B cell (primary cell): ENCODE measurements around the gene QPCT. TPM values are rescaled to one million over a fixed set of nuclear protein-coding genes. Genes with fewer than 3 reads are reported as not detected.

ENCODE experiments used
- ATAC-seq: fragments of 200-7000 bp; cut with Tn5 transposase; one replicate; pipeline ENCODE4 v1.10.0; 2021; ENCODE audit warnings: low read depth, mild to moderate bottlenecking, moderate number of reproducible peaks, moderate library complexity
- CTCF ChIA-PET: fragments of 350-600 bp; sonication (Branson Sonifier 250); formaldehyde crosslinking; loops from one replicate; lab custom pipeline; 2021; ENCODE audit warnings: antibody characterized with exemption, inconsistent platforms; lab: Charles Lee
- POLR2A ChIA-PET: fragments of 350-600 bp; sonication (Branson Sonifier 250); formaldehyde crosslinking; loops from one replicate; lab custom pipeline; 2021; ENCODE audit warnings: antibody characterized with exemption; lab: Charles Lee
- DNase-seq: peaks from one replicate; pipeline ENCODE4 v3.0.0; 2013
- H2AFZ ChIP-seq: 2 replicates; pipeline ENCODE4 v1.6.1; 2012; ENCODE audit warnings: mild to moderate bottlenecking, low read depth, low read length; ENCODE audit not compliant: insufficient read depth, poor library complexity, severe bottlenecking
- H3K27ac ChIP-seq, 2 donors: 1 replicate in 1 of 2; 2 replicates in 1 of 2; pipeline ENCODE4 v1.5.1; 2012 to 2013; ENCODE audit warnings: low read length in 2 of 2, mild to moderate bottlenecking in 2 of 2, moderate library complexity in 1 of 2
- H3K27me3 ChIP-seq, 4 experiments: fragments of 200-600 bp in 1 of 4; sonication (generic) in 1 of 4; replicated peaks in 1 of 4; 1 replicate in 2 of 4; 2 replicates in 2 of 4; pipeline versions ENCODE4 v1.6.1 to v1.7.0; 2013 to 2016; ENCODE audit warnings: low read length in 3 of 4, mild to moderate bottlenecking in 2 of 4, mixed read lengths in 1 of 4, moderate library complexity in 1 of 4; ENCODE audit not compliant: insufficient read depth in 4 of 4, control insufficient read depth in 3 of 4; ENCODE audit errors: control extremely low read depth in 1 of 4
- H3K36me3 ChIP-seq, 2 experiments: replicated peaks in 1 of 2; 1 replicate in 1 of 2; 2 replicates in 1 of 2; pipeline versions ENCODE4 v1.6.1 to v1.7.1; 2013; ENCODE audit warnings: low read length in 1 of 2; ENCODE audit not compliant: insufficient read depth in 2 of 2, control insufficient read depth in 1 of 2; ENCODE audit errors: control extremely low read depth in 1 of 2, extremely low read depth in 1 of 2
- H3K4me1 ChIP-seq, 2 donors: fragments of 200-600 bp in 1 of 2; sonication (generic) in 1 of 2; 1 replicate in 1 of 2; 2 replicates in 1 of 2; pipeline versions ENCODE4 v1.5.1 to v1.6.1; 2013 to 2017; ENCODE audit warnings: low read length in 2 of 2; ENCODE audit not compliant: control insufficient read depth in 2 of 2, insufficient read depth in 2 of 2
- H3K4me2 ChIP-seq: replicated peaks from 2 replicates; pipeline ENCODE3; 2012; ENCODE audit warnings: mild to moderate bottlenecking, low read depth, low read length; ENCODE audit not compliant: poor library complexity, severe bottlenecking
- H3K4me3 ChIP-seq, 5 experiments: fragments of 200-600 bp in 1 of 5; sonication (generic) in 1 of 5; 1 replicate in 3 of 5; 2 replicates in 2 of 5; pipeline versions ENCODE4 v1.5.1 to v1.7.0; 2011 to 2016; ENCODE audit warnings: low read length in 4 of 5, mild to moderate bottlenecking in 4 of 5, low read depth in 2 of 5, control low read depth in 1 of 5, moderate library complexity in 1 of 5; ENCODE audit not compliant: insufficient read depth in 1 of 5; ENCODE audit errors: control extremely low read depth in 1 of 5, extremely low read depth in 1 of 5
- H3K79me2 ChIP-seq: fragments of 200-600 bp; sonication (generic); one replicate; pipeline ENCODE4 v1.6.0; 2016; ENCODE audit warnings: low read length; ENCODE audit not compliant: control insufficient read depth, insufficient read depth
- H3K9ac ChIP-seq: fragments of 200-600 bp; sonication (generic); 2 replicates; pipeline ENCODE4 v1.6.1; 2017; ENCODE audit warnings: mild to moderate bottlenecking, low read length, moderate library complexity
- H3K9me3 ChIP-seq, 3 donors: one replicate each; pipeline versions ENCODE4 v1.6.1 to v1.7.1; 2013; ENCODE audit warnings: low read length in 2 of 3; ENCODE audit not compliant: control insufficient read depth in 2 of 3, insufficient read depth in 1 of 3; ENCODE audit errors: control extremely low read depth in 1 of 3
- H4K20me1 ChIP-seq: 2 replicates; pipeline ENCODE4 v1.6.0; 2012; ENCODE audit warnings: mild to moderate bottlenecking, low read length; ENCODE audit not compliant: insufficient read depth, control insufficient read depth, poor library complexity, severe bottlenecking
- H3K27ac Mint-ChIP-seq: one replicate; pipeline ENCODE4 v1.8.0; 2021; ENCODE audit warnings: mixed read lengths
- H3K27me3 Mint-ChIP-seq: one replicate; pipeline ENCODE4 v1.8.0; 2021; ENCODE audit warnings: mixed read lengths
- H3K4me1 Mint-ChIP-seq: one replicate; pipeline ENCODE4 v1.8.0; 2021; ENCODE audit warnings: mixed read lengths
- H3K4me3 Mint-ChIP-seq: one replicate; pipeline ENCODE4 v1.8.0; 2021; ENCODE audit warnings: mixed read lengths
- H3K9me3 Mint-ChIP-seq: one replicate; pipeline ENCODE4 v1.8.0; 2022; ENCODE audit warnings: mixed read lengths; ENCODE audit not compliant: insufficient read depth
- CTCF ChIP-seq: fragments of 200-600 bp; IDR thresholded peaks from one replicate; pipeline ENCODE4 v1.8.0; 2022; ENCODE audit warnings: antibody characterized with exemption, mild to moderate bottlenecking
- EZH2 ChIP-seq: IDR thresholded peaks from 2 replicates; pipeline ENCODE4 v1.6.1; 2012; ENCODE audit warnings: borderline replicate concordance, low read depth, mild to moderate bottlenecking, moderate library complexity, low read length; ENCODE audit not compliant: insufficient read depth, poor library complexity, severe bottlenecking
- WGBS: methylation state at CpG from one replicate; pipeline ENCODE4 v1.1.5; 2013; ENCODE audit warnings: missing lambda C conversion rate; ENCODE audit not compliant: insufficient coverage; 5-methylcytosine and 5-hydroxymethylcytosine counted together
- intact Hi-C: fragments of 100-400 bp; cut with micrococcal nuclease; formaldehyde crosslinking; loops from one replicate; pipeline ENCODE4 v1.10.0; 2022
- polyA plus RNA-seq: library from polyadenylated mRNA; depleted of rRNA; stranded (reverse); fragments of >200 nt; gene quantifications from 2 replicates; pipeline ENCODE4 v1.2.3, GENCODE V29; 2012
- total RNA-seq, 2 donors: library from RNA; stranded (reverse); fragments of 120-200 nt in 1 of 2; gene quantifications; 1 replicate in 1 of 2; 2 replicates in 1 of 2; pipeline versions ENCODE4 v1.2.3 to v1.2.4, GENCODE V29; 2013 to 2022

The QPCT gene
- total and polyA plus RNA-seq, 2 donors (not counting 1 experiment from before 2014, with no cell fraction given): 0.48 to 2.1 TPM

- no peaks in the 10 kb centered on the region for H4K20me1 ChIP-seq
- H3K27me3 ChIP-seq: no peaks in the 10 kb centered on the region
- Mint-ChIP-seq H3K27me3 (no peaks in the 10 kb centered on the region), H3K9me3 (no peaks in the 10 kb centered on the region), H3K4me3 (no peak overlapping the region), H3K4me1 (peaks cover 5% of the 10 kb centered on the region), H3K27ac (no peak overlapping the region)
- peaks cover 17 to 19% of the 10 kb centered on the region in 2 donors for H3K4me1 ChIP-seq
- H3K79me2 ChIP-seq: no peaks in the 10 kb centered on the region
- ChIA-PET CTCF (interaction anchor here (0.6 to 10.7 kb wide), 41 partner anchors 7 to 1113 kb away, joined by 3 to 311 read pairs (median 5); no protein-coding TSS in a partner anchor), POLR2A (no interaction called here)
- ATAC-seq (no peak), DNase-seq (no peak)
- H3K9me3 ChIP-seq: peaks cover 0 to 5% (median 3%) of the 10 kb centered on the region in 3 donors
- WGBS: 89% methylated on average over 3 of the region's 9 CpGs
- H3K4me2 ChIP-seq: no peak overlapping the region
- no peak overlapping the region for H2AFZ ChIP-seq
- H3K27ac ChIP-seq: no peak overlapping the region
- intact Hi-C loops: loop anchor here (5.0 kb wide), 5 partner anchors 228 to 982 kb away; partner anchors contain the start of genes ATL2, GPATCH11, HEATR5B and STRN
- TF ChIP-seq CTCF (no peak), EZH2 (no peak)
- no peak overlapping the region for H3K4me3 ChIP-seq
- no peak overlapping the region for H3K9ac ChIP-seq
- H3K36me3 ChIP-seq: no peaks in the 10 kb centered on the region
These were observed 50.5 kb downstream of the QPCT start for GRCh38 chr2:37394796-37395555.
